Measurements from ENCODE around the gene KCNF1. TPM values are rescaled to one million over a fixed set of nuclear protein-coding genes. Genes with fewer than 3 reads are reported as not detected.

Gene KCNF1
- total and polyA plus RNA-seq, 10 of the 15 experiments (the other 5 are each of a cell fraction or from before 2014, with no cell fraction given), result not detected

- TF ChIP-seq, protein P1, sequence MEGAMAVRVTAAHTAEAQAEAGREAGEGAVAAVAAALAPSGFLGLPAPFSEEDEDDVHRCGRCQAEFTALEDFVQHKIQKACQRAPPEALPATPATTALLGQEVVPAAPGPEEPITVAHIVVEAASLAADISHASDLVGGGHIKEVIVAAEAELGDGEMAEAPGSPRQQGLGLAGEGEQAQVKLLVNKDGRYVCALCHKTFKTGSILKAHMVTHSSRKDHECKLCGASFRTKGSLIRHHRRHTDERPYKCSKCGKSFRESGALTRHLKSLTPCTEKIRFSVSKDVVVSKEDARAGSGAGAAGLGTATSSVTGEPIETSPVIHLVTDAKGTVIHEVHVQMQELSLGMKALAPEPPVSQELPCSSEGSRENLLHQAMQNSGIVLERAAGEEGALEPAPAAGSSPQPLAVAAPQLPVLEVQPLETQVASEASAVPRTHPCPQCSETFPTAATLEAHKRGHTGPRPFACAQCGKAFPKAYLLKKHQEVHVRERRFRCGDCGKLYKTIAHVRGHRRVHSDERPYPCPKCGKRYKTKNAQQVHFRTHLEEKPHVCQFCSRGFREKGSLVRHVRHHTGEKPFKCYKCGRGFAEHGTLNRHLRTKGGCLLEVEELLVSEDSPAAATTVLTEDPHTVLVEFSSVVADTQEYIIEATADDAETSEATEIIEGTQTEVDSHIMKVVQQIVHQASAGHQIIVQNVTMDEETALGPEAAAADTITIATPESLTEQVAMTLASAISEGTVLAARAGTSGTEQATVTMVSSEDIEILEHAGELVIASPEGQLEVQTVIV (IDR thresholded peaks at IDR 0.05; ENCODE audit: borderline replicate concordance, partially characterized antibody), result no peak
These were observed 33.1 kb downstream of the KCNF1 start (continued) for GRCh38 chr2:10944799-10945198.

- intact Hi-C loops (cut with micrococcal nuclease; ENCODE audit: unreplicated experiment), result no loop called here
- H3K9me3 ChIP-seq (replicated peaks; ENCODE audit: control insufficient read depth, insufficient read depth, low read length), result no peaks in the 10 kb centered on the region; the same call in 2 of the 3 replicates
- no peaks in the 10 kb centered on the region for H4K20me1 ChIP-seq (ENCODE audit: control insufficient read depth, insufficient read depth)
- in situ Hi-C loops (cut with MboI), result no loop called here
- H3K27me3 ChIP-seq (replicated peaks in 1 of 2; ENCODE audit: control insufficient read depth in 2 of 2, insufficient read depth in 2 of 2, low read length in 1 of 2), result no peaks in the 10 kb centered on the region; a peak in 1 of 4 replicates
- no peak for FAIRE-seq
- ChIA-PET POLR2A (no interaction called here), SMC1A (ENCODE audit: uncharacterized antibody, unreplicated experiment) (no interaction called here), RAD21 (ENCODE audit: unreplicated experiment) (no interaction called here), CTCF (no interaction called here)
- no peak for ATAC-seq
- no peak for DNase-seq (ENCODE audit: low read depth, low spot score)
- H3K4me1 ChIP-seq (ENCODE audit: control insufficient read depth, insufficient read depth, low read length), result no peaks in the 10 kb centered on the region
- 40% methylated on average over 6 of the region's 6 CpGs for WGBS (ENCODE audit: insufficient coverage, insufficient replicate concordance, low lambda C conversion rate, missing lambda C conversion rate)
- H3K27ac ChIP-seq (ENCODE audit: control insufficient read depth, insufficient read depth), result no peak overlapping the region
- H3K4me2 ChIP-seq (ENCODE audit: control insufficient read depth, insufficient read depth), result no peak overlapping the region
- no peaks in the 10 kb centered on the region for H3K36me3 ChIP-seq (ENCODE audit: control insufficient read depth in 2 of 2, insufficient read depth in 2 of 2, low read length in 1 of 2)
- BruUV-seq (replicated peaks), result no TSS peak
- H3K9ac ChIP-seq (ENCODE audit: control insufficient read depth, insufficient read depth, low read length), result no peak overlapping the region
- no peaks in the 10 kb centered on the region for H3K79me2 ChIP-seq (ENCODE audit: control insufficient read depth, insufficient read depth, low read length)
- no peak overlapping the region for H2AFZ ChIP-seq (ENCODE audit: control insufficient read depth, low read depth, low read length)
- no peak overlapping the region for H3K4me3 ChIP-seq
- TF ChIP-seq CHD1 (IDR thresholded peaks at IDR 0.05; ENCODE audit: low read depth, low read length) (no peak), TCF12 (IDR thresholded peaks at IDR 0.05; ENCODE audit: low read depth, low read length) (no peak), CUX1 (IDR thresholded peaks at IDR 0.05; ENCODE audit: insufficient replicate concordance, low read depth, low read length) (no peak), EED (IDR thresholded peaks at IDR 0.05; ENCODE audit: low read depth) (no peak), BMI1 (IDR thresholded peaks at IDR 0.05; ENCODE audit: borderline replicate concordance) (no peak), BHLHE40 (IDR thresholded peaks at IDR 0.05; ENCODE audit: borderline replicate concordance in 1 of 2, low read depth in 2 of 2, low read length in 1 of 2) (no peak), RELB (IDR thresholded peaks at IDR 0.05; ENCODE audit: low read depth) (no peak), ZSCAN29 (IDR thresholded peaks at IDR 0.05) (no peak), MEF2B (IDR thresholded peaks at IDR 0.05; ENCODE audit: partially characterized antibody, poor library complexity, severe bottlenecking) (no peak)
- TF ChIP-seq, protein P2, sequence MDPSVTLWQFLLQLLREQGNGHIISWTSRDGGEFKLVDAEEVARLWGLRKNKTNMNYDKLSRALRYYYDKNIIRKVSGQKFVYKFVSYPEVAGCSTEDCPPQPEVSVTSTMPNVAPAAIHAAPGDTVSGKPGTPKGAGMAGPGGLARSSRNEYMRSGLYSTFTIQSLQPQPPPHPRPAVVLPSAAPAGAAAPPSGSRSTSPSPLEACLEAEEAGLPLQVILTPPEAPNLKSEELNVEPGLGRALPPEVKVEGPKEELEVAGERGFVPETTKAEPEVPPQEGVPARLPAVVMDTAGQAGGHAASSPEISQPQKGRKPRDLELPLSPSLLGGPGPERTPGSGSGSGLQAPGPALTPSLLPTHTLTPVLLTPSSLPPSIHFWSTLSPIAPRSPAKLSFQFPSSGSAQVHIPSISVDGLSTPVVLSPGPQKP (IDR thresholded peaks at IDR 0.05; ENCODE audit: low read depth, low read length), result no peak
- TF ChIP-seq, protein P3, sequence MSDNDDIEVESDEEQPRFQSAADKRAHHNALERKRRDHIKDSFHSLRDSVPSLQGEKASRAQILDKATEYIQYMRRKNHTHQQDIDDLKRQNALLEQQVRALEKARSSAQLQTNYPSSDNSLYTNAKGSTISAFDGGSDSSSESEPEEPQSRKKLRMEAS (IDR thresholded peaks at IDR 0.05; ENCODE audit: low read depth, low read length), result no peak
These were observed 34.7 kb downstream of the KCNF1 start for GRCh38 chr2:10946394-10946793.
